HG03457 (cell line): ENCODE measurements around the gene CRISP3.
"Not testable (repeated sequence)": the region's sequence is repeated elsewhere in the genome, so short reads cannot be mapped to it uniquely, and the experiment has no call there.

ENCODE experiments used
- ATAC-seq: cut with Tn5 transposase; IDR thresholded peaks from one replicate; pipeline ENCODE4 v1.9.1; 2021; ENCODE audit warnings: moderate number of reproducible peaks; ENCODE audit not compliant: unreplicated experiment

Gene CRISP3

GRCh38 chr6:49744259-49744658, at the start of gene CRISP3:
Gene CRISP3, minus strand, starts transcription at chr6:49744388. Its CDS starts 21 bp downstream, at chr6:49744367.
- ATAC-seq = no peak

DNA sequence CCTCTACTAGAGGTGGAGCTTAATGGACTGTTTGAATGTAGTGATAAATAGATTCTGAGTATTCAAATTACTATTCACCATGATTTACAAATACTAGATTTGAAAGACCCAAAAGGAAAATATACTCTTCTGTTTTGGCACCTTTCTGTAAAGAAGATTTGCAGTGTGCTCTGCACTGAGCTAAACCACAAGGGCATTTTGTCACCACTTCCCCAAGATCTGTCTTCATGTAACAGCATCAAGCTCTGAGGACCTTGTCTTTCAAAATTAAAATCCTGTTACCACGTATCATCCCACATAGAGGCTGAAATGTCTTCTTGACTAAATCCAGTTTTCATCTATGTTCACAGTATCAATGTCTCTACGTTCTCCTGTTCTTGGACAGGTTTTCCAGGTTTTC, 46.2 kb upstream of the CRISP3 start:
- no peak for ATAC-seq

- no peak for ATAC-seq
Measured at GRCh38 chr6:49787176-49787575, 43.0 kb upstream of the CRISP3 start, which contains the start of gene PGK2. Gene PGK2, minus strand, starts transcription at chr6:49787285. Its CDS starts 98 bp downstream, at chr6:49787187.

- ATAC-seq = no peak
Measured at GRCh38 chr6:49784272-49784671, 40.1 kb upstream of the CRISP3 start.

DNA sequence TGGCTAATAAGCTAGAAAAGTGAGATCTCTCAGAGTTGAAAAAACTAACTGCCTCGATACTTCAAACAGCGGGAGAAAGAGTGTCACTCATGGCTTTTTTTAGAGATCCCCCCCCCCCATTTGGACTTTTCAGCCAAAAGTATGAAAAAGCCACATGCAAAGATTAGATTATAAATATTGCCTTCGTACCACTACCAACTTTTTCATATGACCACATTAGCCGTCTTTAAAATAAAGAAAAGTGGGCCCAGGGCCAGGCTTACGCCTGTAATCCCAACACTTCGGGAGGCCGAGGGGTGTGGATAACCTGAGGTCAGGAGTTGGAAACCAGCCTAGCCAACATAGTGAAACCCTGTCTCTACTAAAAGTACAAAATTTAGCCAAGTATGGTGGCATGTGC, 38.5 kb upstream of the CRISP3 start:
- ATAC-seq = no peak

- ATAC-seq = no peak
Measured at GRCh38 chr6:49782293-49782692, 38.1 kb upstream of the CRISP3 start.

GRCh38 chr6:49776444-49776843, 32.3 kb upstream of the CRISP3 start:
- ATAC-seq = no peak

DNA sequence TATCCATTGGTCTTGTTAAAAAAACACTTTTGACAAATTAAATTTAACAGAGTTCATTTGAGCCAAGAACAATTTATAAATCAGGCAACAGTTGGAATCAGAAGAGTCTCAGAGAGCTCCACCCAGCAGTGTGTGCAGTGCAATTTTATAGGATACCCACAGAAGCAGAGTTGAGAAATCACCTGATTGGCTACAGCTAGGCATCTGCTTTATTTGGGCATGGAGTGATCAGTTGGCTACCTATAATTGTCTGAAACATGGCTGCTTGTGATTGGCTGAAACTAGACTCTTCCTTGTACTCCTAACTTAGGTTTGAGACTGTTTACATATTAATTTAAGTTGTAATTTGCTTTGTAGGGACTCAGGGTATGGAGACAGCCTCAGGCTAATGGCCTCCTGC, 30.9 kb upstream of the CRISP3 start:
- ATAC-seq = no peak

DNA sequence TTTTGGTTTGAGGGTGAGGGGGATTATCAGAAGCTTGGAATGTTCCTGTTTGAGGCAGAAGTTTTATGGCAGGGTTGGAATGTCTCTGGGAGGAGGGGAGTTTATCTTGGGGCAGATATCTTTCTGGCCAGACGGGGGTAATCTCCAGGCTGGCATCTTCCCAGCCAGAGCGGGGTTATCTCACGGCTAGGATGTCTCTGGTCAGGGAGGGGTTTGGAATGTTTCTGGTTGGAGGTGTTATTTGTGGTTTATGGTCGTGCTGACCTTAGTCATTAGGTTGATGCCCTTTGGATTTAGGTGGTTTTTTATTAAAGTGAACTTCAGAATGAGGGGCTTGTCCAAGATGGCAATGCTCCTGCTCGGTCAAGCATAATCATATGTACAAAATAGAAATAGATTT, 28.1 kb upstream of the CRISP3 start:
- ATAC-seq = no peak

GRCh38 chr6:49766762-49767161, 22.6 kb upstream of the CRISP3 start:
- ATAC-seq = no peak

GRCh38 chr6:49764571-49765236, 20.5 kb upstream of the CRISP3 start:
- no peak for ATAC-seq

GRCh38 chr6:49743429-49743828, 759 bp downstream of the CRISP3 start:
- no peak for ATAC-seq

- ATAC-seq = no peak
Measured at GRCh38 chr6:49739423-49739822, 4.8 kb downstream of the CRISP3 start.

DNA sequence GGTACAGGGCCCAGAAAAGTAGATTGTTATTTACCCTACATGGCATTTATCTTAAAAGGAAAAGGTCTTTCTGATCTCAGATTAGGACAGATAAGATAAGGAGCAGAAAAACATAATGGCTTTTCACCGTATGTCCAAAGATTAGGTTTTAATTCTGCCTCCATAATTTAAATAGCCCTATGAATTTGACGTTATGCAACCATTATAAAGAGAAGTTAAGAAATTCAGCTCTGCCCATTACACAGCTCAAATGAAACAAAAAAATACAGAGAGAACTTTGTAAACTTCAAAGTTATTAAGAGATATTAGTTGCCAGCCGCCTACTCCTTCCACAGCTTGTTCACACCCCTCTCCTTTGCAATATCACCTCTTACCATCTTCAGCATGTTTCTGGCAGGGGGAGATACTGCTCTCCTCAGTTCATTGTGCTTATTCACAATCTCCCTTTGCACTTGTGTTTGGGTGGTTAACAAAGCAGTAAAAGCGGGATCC, 8.1 kb downstream of the CRISP3 start:
- no peak for ATAC-seq

- no peak for ATAC-seq
Measured at GRCh38 chr6:49733680-49734079, 10.5 kb downstream of the CRISP3 start.

DNA sequence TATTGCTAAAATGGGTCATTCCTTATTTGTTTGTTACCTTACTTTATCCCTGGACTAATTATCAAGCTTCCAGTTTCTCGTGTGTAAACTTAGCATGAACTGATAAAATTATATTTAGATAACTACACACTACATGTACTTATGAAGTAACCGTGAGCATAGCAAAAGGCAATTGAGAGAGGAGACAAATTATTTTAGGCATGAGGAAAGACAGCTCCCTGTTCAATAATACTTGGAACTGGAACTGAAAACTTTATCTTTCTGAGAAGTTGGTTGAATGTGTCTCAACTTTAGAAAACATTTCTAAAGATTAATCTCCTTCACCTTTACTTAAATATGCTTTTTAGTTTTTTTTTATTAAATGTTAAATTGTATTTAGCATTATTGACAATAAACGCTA, 11.4 kb downstream of the CRISP3 start:
- no peak for ATAC-seq

- no peak for ATAC-seq
Measured at GRCh38 chr6:49730251-49730650, 13.9 kb downstream of the CRISP3 start.

- not testable (repeated sequence) for ATAC-seq
Measured at GRCh38 chr6:49723917-49724316, 20.3 kb downstream of the CRISP3 start.

- ATAC-seq = no peak
Measured at GRCh38 chr6:49721297-49721696, 22.9 kb downstream of the CRISP3 start.

DNA sequence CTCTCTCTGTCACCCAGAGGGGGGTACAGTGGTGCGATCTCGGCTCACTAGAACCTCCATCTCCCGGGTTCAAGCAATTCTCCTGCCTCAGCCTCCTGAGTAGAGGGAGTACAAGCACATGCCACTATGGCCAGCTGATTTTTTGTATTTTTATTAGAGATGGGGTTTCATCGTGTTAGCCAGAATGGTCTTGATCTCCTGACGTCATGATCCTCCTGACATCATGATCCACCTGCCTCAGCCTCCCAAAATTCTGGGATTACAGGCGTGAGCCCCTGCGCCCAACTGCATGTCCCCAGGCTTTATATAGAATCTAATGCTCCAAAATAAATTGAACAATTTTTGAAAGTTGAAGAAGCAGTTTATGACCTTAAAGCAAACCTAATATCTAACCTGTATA, 23.8 kb downstream of the CRISP3 start:
- ATAC-seq = no peak

DNA sequence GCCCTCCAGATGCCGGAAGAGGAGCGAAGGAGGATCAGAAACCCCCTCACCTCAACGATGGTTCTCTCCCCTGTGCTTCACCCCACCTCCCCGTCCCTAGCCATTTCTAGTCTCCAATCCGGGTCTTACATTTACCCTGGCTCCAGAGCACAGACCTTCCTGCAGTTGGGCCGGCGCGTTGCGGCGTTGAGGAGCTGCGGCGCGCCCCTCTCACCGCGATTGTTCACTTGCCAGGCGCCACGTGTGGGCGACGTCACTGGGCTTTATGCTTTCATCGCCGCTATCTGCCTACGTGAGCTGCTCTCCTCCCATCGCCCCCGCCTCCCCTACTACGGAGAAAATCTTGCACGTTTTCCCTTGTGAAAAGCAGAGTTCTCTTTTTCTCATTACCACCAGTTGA, 30.8 kb downstream of the CRISP3 start, which contains the start of gene CRISP2:
CRISP2 (minus strand) TSS at position 198 of the 400 bp plus-strand sequence. CDS start 4,347 bp downstream, outside the sequence.
- no peak for ATAC-seq

GRCh38 chr6:49698478-49698877, 45.7 kb downstream of the CRISP3 start:
- ATAC-seq = no peak

DNA sequence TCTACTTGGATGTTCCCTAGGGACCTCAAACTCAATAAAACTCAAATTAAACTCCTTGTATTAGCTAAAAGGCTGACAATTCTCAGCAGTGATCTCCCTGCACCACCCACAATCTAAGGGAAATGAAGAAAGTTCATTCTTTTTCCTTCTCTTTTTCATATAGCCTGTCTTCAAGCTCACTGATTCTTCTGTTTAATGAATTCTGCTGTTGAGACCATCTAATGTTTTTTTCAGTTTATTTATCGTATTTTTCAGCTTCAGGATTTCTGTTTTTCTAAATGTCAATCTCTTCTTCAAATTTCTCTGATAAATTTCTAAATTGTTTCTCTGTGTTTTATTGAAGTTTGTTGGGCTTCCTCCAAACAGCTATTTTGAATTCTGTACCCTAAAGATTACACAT, 50.7 kb downstream of the CRISP3 start:
- ATAC-seq = no peak
